A549 (cell line): ENCODE data around the gene GPAT3. TPM values are rescaled to one million over a fixed set of nuclear protein-coding genes. Genes with fewer than 3 reads are reported as not detected.
"Not testable (repeated sequence)": the region's sequence is repeated elsewhere in the genome, so short reads cannot be mapped to it uniquely, and the experiment has no call there.

Experiments used
- ATAC-seq, 2 experiments: fragments of 200-7000 bp in 1 of 2; fragments of >200 bp in 1 of 2; cut with Nextera tagmentation in 1 of 2; cut with Tn5 transposase in 1 of 2; 3 replicates each; pipeline versions ENCODE4 v1.8.0 to v1.9.1; 2018 to 2020; ENCODE audit warnings: mild to moderate bottlenecking in 1 of 2, moderate library complexity in 1 of 2
- CTCF ChIA-PET: fragments of 300-600 bp; sonication (Branson Sonifier 250); formaldehyde crosslinking; extraction: SDS; loops from one replicate; lab custom pipeline; 2021; ENCODE audit warnings: antibody characterized with exemption, inconsistent platforms; lab: Yijun Ruan, JAX
- POLR2A ChIA-PET: fragments of 350-600 bp; formaldehyde crosslinking; extraction: SDS; loops from one replicate; lab custom pipeline; 2021; ENCODE audit warnings: antibody characterized with exemption, inconsistent platforms; lab: Yijun Ruan, JAX
- DNase-seq, 2 experiments: peaks; one replicate each; pipeline versions ENCODE4 v3.0.0 to v3.0.0-alpha.2; 2011 to 2016; ENCODE audit warnings: low read depth in 1 of 2, low spot score in 1 of 2
- FAIRE-seq: peaks from 2 replicates; lab custom pipeline; 2011; peaks lifted over from hg19 to GRCh38; lab: Jason Lieb, UNC
- H3K27ac ChIP-seq, 2 experiments: fragments of >200 bp; sonication (Bioruptor Twin); formaldehyde crosslinking; 3 replicates each; pipeline ENCODE4 v1.5.1; 2016 to 2017
- H3K4me1 ChIP-seq: fragments of >200 bp; sonication (Bioruptor Twin); formaldehyde crosslinking; 3 replicates; pipeline ENCODE4 v1.6.1; 2016
- H3K4me2 ChIP-seq: fragments of >200 bp; sonication (Bioruptor Twin); formaldehyde crosslinking; 3 replicates; pipeline ENCODE4 v1.6.1; 2016
- H3K4me3 ChIP-seq: fragments of >200 bp; sonication (Bioruptor Twin); formaldehyde crosslinking; 3 replicates; pipeline ENCODE4 v1.5.1; 2016
- H3K9me3 ChIP-seq: fragments of >200 bp; sonication (Bioruptor Twin); formaldehyde crosslinking; 3 replicates; pipeline ENCODE4 v1.6.1; 2016
- E2F6 ChIP-seq: IDR thresholded peaks from 2 replicates; pipeline ENCODE4 v1.6.1; 2012; ENCODE audit warnings: low read depth, borderline replicate concordance
- EP300 ChIP-seq, 2 experiments: fragments of >200 bp; sonication (Bioruptor Twin); formaldehyde crosslinking; IDR thresholded peaks; 2 replicates in 1 of 2; 3 replicates in 1 of 2; pipeline ENCODE4 v1.6.1; 2016 to 2017
- ESRRA ChIP-seq: fragments of 150-350 bp; IDR thresholded peaks from 2 replicates; pipeline ENCODE4 v1.6.1; 2014; ENCODE audit warnings: mild to moderate bottlenecking, low read length, borderline replicate concordance
- FOXS1 ChIP-seq: fragments of 250-450 bp; sonication (Bioruptor Pico); IDR thresholded peaks from 2 replicates; pipeline ENCODE4 v1.5.0; 2020; ENCODE audit warnings: mild to moderate bottlenecking, moderate library complexity
- JUN ChIP-seq, 2 experiments: fragments of >200 bp; sonication (Bioruptor Twin); formaldehyde crosslinking; IDR thresholded peaks; 2 replicates in 1 of 2; 3 replicates in 1 of 2; pipeline ENCODE4 v1.6.1; 2016 to 2017
- JUNB ChIP-seq: fragments of >200 bp; sonication (Bioruptor Twin); formaldehyde crosslinking; IDR thresholded peaks from 2 replicates; pipeline ENCODE4 v1.6.1; 2016
- KDM1A ChIP-seq: fragments of 200-600 bp; sonication (generic); IDR thresholded peaks from 2 replicates; pipeline ENCODE4 v1.6.1; 2016; ENCODE audit warnings: low read depth, mild to moderate bottlenecking
- NFE2L2 ChIP-seq: fragments of 150-350 bp; conservative IDR thresholded peaks from 2 replicates; pipeline ENCODE4 v1.6.1; 2014; ENCODE audit warnings: low read length
- POLR2A ChIP-seq: IDR thresholded peaks from 2 replicates; pipeline ENCODE4 v1.6.1; 2012; ENCODE audit warnings: mild to moderate bottlenecking, low read length
- RAD21 ChIP-seq, 2 experiments: fragments of >200 bp in 1 of 2; sonication (Bioruptor Twin) in 1 of 2; formaldehyde crosslinking in 1 of 2; IDR thresholded peaks in 1 of 2; conservative IDR thresholded peaks in 1 of 2; 2 replicates in 1 of 2; 3 replicates in 1 of 2; pipeline ENCODE4 v1.6.1; 2012 to 2018; ENCODE audit warnings: inconsistent platforms in 1 of 2
- RARB ChIP-seq: fragments of 250-450 bp; sonication (Bioruptor Pico); IDR thresholded peaks from 2 replicates; pipeline ENCODE4 v1.8.0; 2021; ENCODE audit warnings: mild to moderate bottlenecking, moderate library complexity
- SMC3 ChIP-seq: fragments of >200 bp; sonication (Bioruptor Twin); formaldehyde crosslinking; IDR thresholded peaks from 3 replicates; pipeline ENCODE4 v1.6.1; 2018; ENCODE audit warnings: inconsistent platforms
- TP53 ChIP-seq: fragments of 250-450 bp; sonication (Bioruptor Pico); IDR thresholded peaks from 2 replicates; pipeline ENCODE4 v1.5.0; 2021; ENCODE audit warnings: mild to moderate bottlenecking, moderate library complexity
- USF2 ChIP-seq: fragments of 450-650 bp; IDR thresholded peaks from 2 replicates; pipeline ENCODE4 v1.6.1; 2014; ENCODE audit warnings: antibody characterized with exemption
- ZFP36 ChIP-seq: fragments of 450-650 bp; IDR thresholded peaks from 2 replicates; pipeline ENCODE4 v1.6.1; 2014; ENCODE audit warnings: borderline replicate concordance; ENCODE audit not compliant: partially characterized antibody
- ZNF302 ChIP-seq: fragments of 250-450 bp; sonication (Bioruptor Pico); IDR thresholded peaks from 2 replicates; pipeline ENCODE4 v1.9.0; 2021; ENCODE audit warnings: inconsistent platforms, mild to moderate bottlenecking, moderate library complexity
- WGBS: methylation state at CpG from one replicate; pipeline ENCODE4 v1.1.6; 2017; ENCODE audit errors: missing lambda C conversion rate; 5-methylcytosine and 5-hydroxymethylcytosine counted together
- polyA plus RNA-seq, 4 experiments: library from polyadenylated mRNA; depleted of rRNA in 3 of 4; stranded (reverse); fragments of >200 nt; fragmentation: RNase III in 1 of 4; extraction: RNeasy Plus Mini Kit Qiagen cat#74134 plus additional on column Dnase treatment in 1 of 4; gene quantifications; 2 replicates in 3 of 4; 3 replicates in 1 of 4; pipeline ENCODE4 v1.2.3, GENCODE V29; 2011 to 2017
- TF ChIP-seq, protein P1 (sequence below): IDR thresholded peaks from 2 replicates; pipeline ENCODE4 v1.6.1; 2012
- TF ChIP-seq, protein P2 (sequence below): fragments of >200 bp; sonication (Bioruptor Twin); formaldehyde crosslinking; IDR thresholded peaks from 3 replicates; pipeline ENCODE4 v1.5.1; 2016

The GPAT3 gene
- polyA plus RNA-seq, 2 of the 4 experiments (the other 2 are of a cell fraction): 12.9 to 44.9 TPM

- no peak for TF ChIP-seq JUN (IDR thresholded peaks at IDR 0.05)
- no peak for TF ChIP-seq USF2
- no peak for TF ChIP-seq ZNF302 (CRISPR knock-in tag)
- TF ChIP-seq E2F6: no peak
- no peak for TF ChIP-seq KDM1A
- TF ChIP-seq RAD21 (conservative IDR thresholded peaks at IDR 0.05 in 1 of 2, IDR thresholded peaks at IDR 0.05 in 1 of 2): no peak
- no peak for TF ChIP-seq JUNB
- no peak for TF ChIP-seq ESRRA
- TF ChIP-seq NFE2L2: no peak
- no peak for TF ChIP-seq POLR2A
- TF ChIP-seq ZFP36: no peak
- TF ChIP-seq RARB (CRISPR knock-in tag): no peak
- no peak for TF ChIP-seq FOXS1
- TF ChIP-seq, protein P1, sequence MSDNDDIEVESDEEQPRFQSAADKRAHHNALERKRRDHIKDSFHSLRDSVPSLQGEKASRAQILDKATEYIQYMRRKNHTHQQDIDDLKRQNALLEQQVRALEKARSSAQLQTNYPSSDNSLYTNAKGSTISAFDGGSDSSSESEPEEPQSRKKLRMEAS: no peak
- 33% methylated on average over 1 of the region's 1 CpG for WGBS
- H3K4me1 ChIP-seq: peaks cover 7% of the 10 kb centered on the region; the same call in 1 of the 3 replicates
- no peak overlapping the region for H3K27ac ChIP-seq
- DNase-seq (no peak), FAIRE-seq (no peak), ATAC-seq (no peak)
- ChIA-PET POLR2A (no interaction called here), CTCF (interaction anchor here (1.0 to 2.1 kb wide), 4 partner anchors 93 to 157 kb away, joined by 3 to 9 read pairs (median 4); no protein-coding TSS in a partner anchor)
- no peak overlapping the region for H3K4me2 ChIP-seq
- no peak overlapping the region for H3K4me3 ChIP-seq
- no peaks in the 10 kb centered on the region for H3K9me3 ChIP-seq
These were observed 46.1 kb upstream of the GPAT3 start for GRCh38 chr4:83489711-83490326.

DNA sequence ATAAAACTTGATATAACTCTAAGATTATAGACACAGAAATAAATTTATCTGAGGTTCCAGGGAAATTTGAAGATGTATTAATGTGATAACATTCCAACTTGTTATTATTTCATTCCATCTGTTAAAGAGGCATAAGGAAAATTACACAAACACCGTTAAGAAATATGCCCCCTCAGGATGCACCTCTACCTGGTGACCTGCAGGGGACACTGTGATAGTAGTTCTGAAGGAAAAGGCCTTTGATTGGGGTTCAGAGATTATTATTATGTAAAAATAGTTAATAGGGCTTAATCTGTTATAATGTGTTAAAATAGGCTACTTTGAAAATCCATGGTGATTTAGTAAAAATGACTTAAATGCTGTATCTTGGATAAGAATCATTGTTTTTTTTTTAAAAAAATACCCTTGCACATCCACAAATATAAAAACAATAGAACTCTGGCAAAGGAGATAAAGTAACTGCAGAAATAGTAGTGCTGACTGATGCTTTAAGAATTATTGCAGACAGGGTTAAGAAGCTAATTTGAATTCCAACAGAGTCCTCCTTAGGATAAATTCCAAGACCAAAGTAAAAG lies 44.9 kb upstream of the GPAT3 start:
- ATAC-seq (peak in 1 of 2 experiments; percentile 64; a peak in 2 of 6 replicates), FAIRE-seq (no peak), DNase-seq (peak; percentile 49)
- no peak overlapping the region for H3K4me2 ChIP-seq
- H3K27ac ChIP-seq: no peak overlapping the region
- WGBS: 0% methylated on average over 1 of the region's 1 CpG
- ChIA-PET CTCF (interaction anchor here (0.6 to 2.1 kb wide), 10 partner anchors 9 to 1104 kb away, joined by 3 to 9 read pairs (median 3); no protein-coding TSS in a partner anchor), POLR2A (no interaction called here)
- no peaks in the 10 kb centered on the region for H3K9me3 ChIP-seq
- peaks cover 7% of the 10 kb centered on the region; the same call in 1 of the 3 replicates for H3K4me1 ChIP-seq
- peak; percentile 69 to 70 for TF ChIP-seq RAD21 (conservative IDR thresholded peaks at IDR 0.05 in 1 of 2, IDR thresholded peaks at IDR 0.05 in 1 of 2)
- no peak for TF ChIP-seq TP53 (CRISPR knock-in tag)
- no peak for TF ChIP-seq EP300 (IDR thresholded peaks at IDR 0.05)
- TF ChIP-seq, protein P2, sequence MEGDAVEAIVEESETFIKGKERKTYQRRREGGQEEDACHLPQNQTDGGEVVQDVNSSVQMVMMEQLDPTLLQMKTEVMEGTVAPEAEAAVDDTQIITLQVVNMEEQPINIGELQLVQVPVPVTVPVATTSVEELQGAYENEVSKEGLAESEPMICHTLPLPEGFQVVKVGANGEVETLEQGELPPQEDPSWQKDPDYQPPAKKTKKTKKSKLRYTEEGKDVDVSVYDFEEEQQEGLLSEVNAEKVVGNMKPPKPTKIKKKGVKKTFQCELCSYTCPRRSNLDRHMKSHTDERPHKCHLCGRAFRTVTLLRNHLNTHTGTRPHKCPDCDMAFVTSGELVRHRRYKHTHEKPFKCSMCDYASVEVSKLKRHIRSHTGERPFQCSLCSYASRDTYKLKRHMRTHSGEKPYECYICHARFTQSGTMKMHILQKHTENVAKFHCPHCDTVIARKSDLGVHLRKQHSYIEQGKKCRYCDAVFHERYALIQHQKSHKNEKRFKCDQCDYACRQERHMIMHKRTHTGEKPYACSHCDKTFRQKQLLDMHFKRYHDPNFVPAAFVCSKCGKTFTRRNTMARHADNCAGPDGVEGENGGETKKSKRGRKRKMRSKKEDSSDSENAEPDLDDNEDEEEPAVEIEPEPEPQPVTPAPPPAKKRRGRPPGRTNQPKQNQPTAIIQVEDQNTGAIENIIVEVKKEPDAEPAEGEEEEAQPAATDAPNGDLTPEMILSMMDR: peak; percentile 74
- peak; percentile 76 for TF ChIP-seq SMC3
- no peak overlapping the region for H3K4me3 ChIP-seq

DNA sequence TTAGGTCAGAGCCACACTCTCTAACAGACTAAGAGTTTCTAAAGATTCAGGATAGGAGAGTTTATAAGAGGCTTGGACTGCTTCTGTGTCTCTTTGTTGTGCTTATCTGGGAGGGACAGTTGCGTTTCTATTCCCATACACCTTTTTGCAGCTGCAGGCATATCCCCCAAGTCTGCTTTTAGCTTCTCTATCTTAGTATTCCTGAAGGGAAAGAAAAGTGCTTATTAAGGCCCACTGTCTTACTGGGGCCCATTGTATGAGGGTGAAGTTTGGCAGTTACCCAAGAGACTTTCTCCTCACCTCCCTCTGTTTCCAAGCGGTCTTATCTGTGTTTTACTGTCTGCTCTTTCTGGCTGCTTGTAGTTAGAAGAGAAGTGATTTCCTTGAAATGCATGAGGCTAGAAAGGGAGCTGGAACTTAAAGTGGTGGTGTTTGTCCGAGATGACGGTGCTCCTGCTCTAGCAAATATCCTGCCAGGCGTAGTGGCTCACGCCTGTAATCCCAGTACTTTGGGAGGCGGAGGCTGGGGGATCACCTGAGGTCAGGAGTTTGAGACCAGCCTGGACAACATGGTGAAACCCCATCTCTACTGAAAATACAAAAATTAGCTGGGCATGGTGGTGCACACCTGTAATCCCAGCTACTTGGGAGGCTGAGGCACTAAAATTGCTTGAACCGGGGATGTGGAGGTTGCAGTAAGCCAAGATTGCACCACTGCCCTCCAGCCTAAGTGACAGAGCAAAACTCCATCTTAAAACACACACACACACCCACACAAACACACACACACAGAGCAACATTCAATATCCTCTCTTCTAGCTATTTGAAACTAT lies 39.6 kb upstream of the GPAT3 start:
- DNase-seq, H3K4me2 ChIP-seq, ATAC-seq, H3K27ac ChIP-seq, H3K4me3 ChIP-seq, FAIRE-seq, POLR2A ChIA-PET, H3K9me3 ChIP-seq, H3K4me1 ChIP-seq: not testable (repeated sequence)
- 92% methylated on average over 8 of the region's 8 CpGs for WGBS
- CTCF ChIA-PET: interaction anchor here (1.9 kb wide), 1 partner anchor 12 kb away, joined by 5 read pairs; no protein-coding TSS in a partner anchor
